B cell (primary cell): Measurements from ENCODE around the gene STAU1. TPM values are rescaled to one million over a fixed set of nuclear protein-coding genes. Genes with fewer than 3 reads are reported as not detected.
"Not testable (repeated sequence)": the region's sequence is repeated elsewhere in the genome, so short reads cannot be mapped to it uniquely, and the experiment has no call there.

Experiments used
- ATAC-seq: fragments of 200-7000 bp; cut with Tn5 transposase; one replicate; pipeline ENCODE4 v1.10.0; 2021; ENCODE audit warnings: low read depth, mild to moderate bottlenecking, moderate number of reproducible peaks, moderate library complexity
- CTCF ChIA-PET: fragments of 350-600 bp; sonication (Branson Sonifier 250); formaldehyde crosslinking; loops from one replicate; lab custom pipeline; 2021; ENCODE audit warnings: antibody characterized with exemption, inconsistent platforms; lab: Charles Lee
- POLR2A ChIA-PET: fragments of 350-600 bp; sonication (Branson Sonifier 250); formaldehyde crosslinking; loops from one replicate; lab custom pipeline; 2021; ENCODE audit warnings: antibody characterized with exemption; lab: Charles Lee
- DNase-seq: peaks from one replicate; pipeline ENCODE4 v3.0.0; 2013
- H2AFZ ChIP-seq: 2 replicates; pipeline ENCODE4 v1.6.1; 2012; ENCODE audit warnings: mild to moderate bottlenecking, low read depth, low read length; ENCODE audit not compliant: insufficient read depth, poor library complexity, severe bottlenecking
- H3K27ac ChIP-seq, 2 donors: 1 replicate in 1 of 2; 2 replicates in 1 of 2; pipeline ENCODE4 v1.5.1; 2012 to 2013; ENCODE audit warnings: low read length in 2 of 2, mild to moderate bottlenecking in 2 of 2, moderate library complexity in 1 of 2
- H3K27me3 ChIP-seq, 4 experiments: fragments of 200-600 bp in 1 of 4; sonication (generic) in 1 of 4; replicated peaks in 1 of 4; 1 replicate in 2 of 4; 2 replicates in 2 of 4; pipeline versions ENCODE4 v1.6.1 to v1.7.0; 2013 to 2016; ENCODE audit warnings: low read length in 3 of 4, mild to moderate bottlenecking in 2 of 4, mixed read lengths in 1 of 4, moderate library complexity in 1 of 4; ENCODE audit not compliant: insufficient read depth in 4 of 4, control insufficient read depth in 3 of 4; ENCODE audit errors: control extremely low read depth in 1 of 4
- H3K36me3 ChIP-seq, 2 experiments: replicated peaks in 1 of 2; 1 replicate in 1 of 2; 2 replicates in 1 of 2; pipeline versions ENCODE4 v1.6.1 to v1.7.1; 2013; ENCODE audit warnings: low read length in 1 of 2; ENCODE audit not compliant: insufficient read depth in 2 of 2, control insufficient read depth in 1 of 2; ENCODE audit errors: control extremely low read depth in 1 of 2, extremely low read depth in 1 of 2
- H3K4me1 ChIP-seq, 2 donors: fragments of 200-600 bp in 1 of 2; sonication (generic) in 1 of 2; 1 replicate in 1 of 2; 2 replicates in 1 of 2; pipeline versions ENCODE4 v1.5.1 to v1.6.1; 2013 to 2017; ENCODE audit warnings: low read length in 2 of 2; ENCODE audit not compliant: control insufficient read depth in 2 of 2, insufficient read depth in 2 of 2
- H3K4me2 ChIP-seq: replicated peaks from 2 replicates; pipeline ENCODE3; 2012; ENCODE audit warnings: mild to moderate bottlenecking, low read depth, low read length; ENCODE audit not compliant: poor library complexity, severe bottlenecking
- H3K4me3 ChIP-seq, 5 experiments: fragments of 200-600 bp in 1 of 5; sonication (generic) in 1 of 5; 1 replicate in 3 of 5; 2 replicates in 2 of 5; pipeline versions ENCODE4 v1.5.1 to v1.7.0; 2011 to 2016; ENCODE audit warnings: low read length in 4 of 5, mild to moderate bottlenecking in 4 of 5, low read depth in 2 of 5, control low read depth in 1 of 5, moderate library complexity in 1 of 5; ENCODE audit not compliant: insufficient read depth in 1 of 5; ENCODE audit errors: control extremely low read depth in 1 of 5, extremely low read depth in 1 of 5
- H3K79me2 ChIP-seq: fragments of 200-600 bp; sonication (generic); one replicate; pipeline ENCODE4 v1.6.0; 2016; ENCODE audit warnings: low read length; ENCODE audit not compliant: control insufficient read depth, insufficient read depth
- H3K9ac ChIP-seq: fragments of 200-600 bp; sonication (generic); 2 replicates; pipeline ENCODE4 v1.6.1; 2017; ENCODE audit warnings: mild to moderate bottlenecking, low read length, moderate library complexity
- H3K9me3 ChIP-seq, 3 donors: one replicate each; pipeline versions ENCODE4 v1.6.1 to v1.7.1; 2013; ENCODE audit warnings: low read length in 2 of 3; ENCODE audit not compliant: control insufficient read depth in 2 of 3, insufficient read depth in 1 of 3; ENCODE audit errors: control extremely low read depth in 1 of 3
- H4K20me1 ChIP-seq: 2 replicates; pipeline ENCODE4 v1.6.0; 2012; ENCODE audit warnings: mild to moderate bottlenecking, low read length; ENCODE audit not compliant: insufficient read depth, control insufficient read depth, poor library complexity, severe bottlenecking
- H3K27ac Mint-ChIP-seq: one replicate; pipeline ENCODE4 v1.8.0; 2021; ENCODE audit warnings: mixed read lengths
- H3K27me3 Mint-ChIP-seq: one replicate; pipeline ENCODE4 v1.8.0; 2021; ENCODE audit warnings: mixed read lengths
- H3K4me1 Mint-ChIP-seq: one replicate; pipeline ENCODE4 v1.8.0; 2021; ENCODE audit warnings: mixed read lengths
- H3K4me3 Mint-ChIP-seq: one replicate; pipeline ENCODE4 v1.8.0; 2021; ENCODE audit warnings: mixed read lengths
- H3K9me3 Mint-ChIP-seq: one replicate; pipeline ENCODE4 v1.8.0; 2022; ENCODE audit warnings: mixed read lengths; ENCODE audit not compliant: insufficient read depth
- EZH2 ChIP-seq: IDR thresholded peaks from 2 replicates; pipeline ENCODE4 v1.6.1; 2012; ENCODE audit warnings: borderline replicate concordance, low read depth, mild to moderate bottlenecking, moderate library complexity, low read length; ENCODE audit not compliant: insufficient read depth, poor library complexity, severe bottlenecking
- WGBS: methylation state at CpG from one replicate; pipeline ENCODE4 v1.1.5; 2013; ENCODE audit warnings: missing lambda C conversion rate; ENCODE audit not compliant: insufficient coverage; 5-methylcytosine and 5-hydroxymethylcytosine counted together
- intact Hi-C: fragments of 100-400 bp; cut with micrococcal nuclease; formaldehyde crosslinking; loops from one replicate; pipeline ENCODE4 v1.10.0; 2022
- polyA plus RNA-seq: library from polyadenylated mRNA; depleted of rRNA; stranded (reverse); fragments of >200 nt; gene quantifications from 2 replicates; pipeline ENCODE4 v1.2.3, GENCODE V29; 2012
- total RNA-seq, 2 donors: library from RNA; stranded (reverse); fragments of 120-200 nt in 1 of 2; gene quantifications; 1 replicate in 1 of 2; 2 replicates in 1 of 2; pipeline versions ENCODE4 v1.2.3 to v1.2.4, GENCODE V29; 2013 to 2022

STAU1 gene
- total and polyA plus RNA-seq, 2 donors (not counting 1 experiment from before 2014, with no cell fraction given), result 15.4 to 42.9 TPM

- Mint-ChIP-seq H3K9me3 (no peaks in the 10 kb centered on the region), H3K4me3 (no peak overlapping the region), H3K27ac (no peak overlapping the region), H3K27me3 (no peaks in the 10 kb centered on the region), H3K4me1 (peaks cover 9% of the 10 kb centered on the region)
- Histone ChIP-seq H3K4me3 (no peak overlapping the region), H3K9ac (no peak overlapping the region), H3K4me2 (no peak overlapping the region), H3K4me1 (peaks cover 0 to 4% of the 10 kb centered on the region in 2 donors), H2AFZ (no peak overlapping the region), H4K20me1 (no peaks in the 10 kb centered on the region), H3K27ac (no peak overlapping the region), H3K9me3 (no peaks in the 10 kb centered on the region), H3K27me3 (no peaks in the 10 kb centered on the region), H3K79me2 (peaks cover 25% of the 10 kb centered on the region), H3K36me3 (peaks cover 0 to 38% of the 10 kb centered on the region in 2 experiments)
- intact Hi-C loops, result no loop called here
- DNase-seq (no peak), ATAC-seq (no peak)
- no peak for TF ChIP-seq EZH2
- POLR2A ChIA-PET, result interaction anchor here (0.6 kb wide), 1 partner anchor 428 kb away, joined by 3 read pairs; no protein-coding TSS in a partner anchor
- WGBS, result 95% methylated on average over 11 of the region's 15 CpGs
- CTCF ChIA-PET, result interaction anchor here (0.7 to 5.5 kb wide), 2 partner anchors 18 to 80 kb away, joined by 3 to 149 read pairs; partner anchors contain the start of gene DDX27
Measured at GRCh38 chr20:49136817-49137571, 51.1 kb downstream of the STAU1 start.

- H4K20me1 ChIP-seq, H3K27me3 Mint-ChIP-seq, H3K27ac Mint-ChIP-seq, H3K4me3 ChIP-seq, H3K4me1 ChIP-seq, H2AFZ ChIP-seq, H3K9ac ChIP-seq, H3K4me1 Mint-ChIP-seq, H3K9me3 Mint-ChIP-seq, H3K27ac ChIP-seq, H3K4me3 Mint-ChIP-seq, H3K9me3 ChIP-seq, ATAC-seq, H3K4me2 ChIP-seq, H3K27me3 ChIP-seq, DNase-seq: not testable (repeated sequence)
- POLR2A ChIA-PET, result interaction anchor here (0.6 kb wide), 1 partner anchor 1613 kb away, joined by 4 read pairs; no protein-coding TSS in a partner anchor
- Histone ChIP-seq H3K79me2 (peaks cover 20% of the 10 kb centered on the region), H3K36me3 (peaks cover 0 to 47% of the 10 kb centered on the region in 2 experiments)
- intact Hi-C loops, result loop anchor here (5.0 kb wide), 1 partner anchor 53 kb away; the partner anchor contains the start of gene STAU1
- CTCF ChIA-PET, result interaction anchor here (0.6 to 5.5 kb wide), 4 partner anchors 76 to 488 kb away, joined by 3 to 149 read pairs (median 4); partner anchors contain the start of gene DDX27
- 100% methylated on average over 5 of the region's 8 CpGs for WGBS
Measured at GRCh38 chr20:49134797-49135196, 53.3 kb downstream of the STAU1 start.
